NOMO-1 (cell line): Measurements from ENCODE around the gene GUCA2A.

ENCODE experiments used
- DNase-seq, 2 experiments: peaks; one replicate each; lab custom pipeline; 2025; ENCODE audit not compliant: unreplicated experiment in 2 of 2; lab: John Stamatoyannopoulos, UW

The GUCA2A gene

DNA sequence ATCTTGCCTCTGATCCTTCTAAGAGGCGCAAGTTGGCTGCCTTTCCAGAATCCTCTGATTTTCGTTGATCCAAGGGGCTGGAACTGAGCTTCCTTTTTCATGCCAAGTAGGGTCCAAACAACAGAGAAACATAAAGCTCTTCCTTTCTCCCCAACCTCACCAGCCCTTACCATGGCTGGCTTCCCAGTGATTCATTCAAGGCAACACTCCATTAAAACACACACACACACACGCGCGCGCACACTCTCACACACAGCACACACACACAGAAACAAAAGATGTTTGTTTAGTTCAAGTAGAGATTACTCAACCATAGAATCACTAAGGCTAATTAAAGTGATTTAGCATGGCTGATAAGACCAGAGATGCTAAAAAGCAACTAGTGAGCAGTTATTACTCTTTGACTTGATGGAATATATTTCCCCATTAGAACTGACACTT, 13.0 kb upstream of the GUCA2A start:
- no peak for DNase-seq

GRCh38 chr1:42176902-42177519, 12.5 kb upstream of the GUCA2A start:
- DNase-seq, result peak in 1 of 2 experiments; percentile 22

DNA sequence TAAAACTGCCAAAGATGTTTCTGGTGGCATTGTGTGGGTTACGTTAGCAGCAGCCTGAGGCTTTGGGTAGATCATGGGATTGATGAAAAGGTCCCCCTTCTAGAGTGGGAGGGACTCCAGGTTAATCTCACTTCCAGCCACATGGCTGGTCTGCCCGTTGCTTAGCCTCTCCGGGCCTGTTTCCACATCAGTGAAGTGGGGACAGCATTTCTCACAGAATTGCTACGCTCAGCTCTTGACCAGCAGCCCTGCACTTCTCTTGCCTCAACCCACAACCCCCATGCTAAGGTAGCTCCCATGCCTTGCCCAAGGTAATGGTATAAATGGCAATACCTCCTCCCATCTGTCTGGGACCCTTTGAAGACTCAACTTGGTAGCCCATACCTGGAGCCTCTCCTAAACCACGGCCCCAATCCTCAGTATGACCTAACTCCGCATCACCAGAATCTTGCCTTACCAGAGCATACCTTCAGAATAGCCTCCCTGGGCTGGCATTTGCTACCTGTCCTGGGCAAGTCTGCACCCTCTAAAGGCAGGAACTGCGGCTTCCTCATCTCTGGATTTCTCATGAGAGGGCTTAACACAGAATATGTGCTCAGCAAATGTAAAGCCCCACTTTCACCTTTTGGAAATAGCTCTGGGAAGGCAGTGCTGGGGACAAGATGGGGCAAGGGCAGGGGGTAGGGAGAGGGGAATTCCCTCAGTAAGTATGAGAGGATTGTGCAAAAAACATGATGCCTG, 10.9 kb upstream of the GUCA2A start:
- DNase-seq, result no peak

- no peak for DNase-seq
Observed at GRCh38 chr1:42173961-42174735, 9.6 kb upstream of the GUCA2A start.

- DNase-seq, result peak; percentile 30 to 54
Observed at GRCh38 chr1:42173155-42173933, 8.8 kb upstream of the GUCA2A start.

GRCh38 chr1:42172381-42173133, 8.0 kb upstream of the GUCA2A start:
- no peak for DNase-seq

DNA sequence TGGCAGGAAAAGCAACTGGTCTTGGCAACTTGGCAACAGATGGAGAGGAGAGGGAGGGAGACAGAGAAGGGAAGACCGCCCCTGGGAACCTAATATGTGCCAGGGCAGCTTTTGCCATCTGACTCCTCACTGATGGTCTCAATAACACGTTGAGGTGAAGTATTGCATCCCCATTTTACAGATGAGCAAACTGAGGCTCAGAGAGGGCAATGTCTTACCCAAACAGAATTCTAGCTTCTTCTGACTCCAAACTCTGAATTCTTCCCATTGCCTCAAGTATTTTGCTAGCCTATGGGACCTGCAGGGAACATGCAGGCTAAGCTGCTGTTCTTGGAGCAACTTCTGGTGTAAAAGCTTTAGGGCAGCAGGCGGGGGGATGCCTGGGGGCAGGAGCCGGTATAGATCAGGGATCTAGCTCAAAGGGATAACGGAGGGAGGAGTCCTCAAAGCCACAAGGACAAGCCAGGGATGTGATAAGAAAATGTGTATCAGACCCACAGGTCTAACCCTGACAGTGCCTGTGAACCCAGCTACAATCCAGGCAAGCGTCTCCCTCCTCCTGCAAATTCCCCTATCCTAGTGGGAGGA, 7.2 kb upstream of the GUCA2A start:
- no peak for DNase-seq

DNA sequence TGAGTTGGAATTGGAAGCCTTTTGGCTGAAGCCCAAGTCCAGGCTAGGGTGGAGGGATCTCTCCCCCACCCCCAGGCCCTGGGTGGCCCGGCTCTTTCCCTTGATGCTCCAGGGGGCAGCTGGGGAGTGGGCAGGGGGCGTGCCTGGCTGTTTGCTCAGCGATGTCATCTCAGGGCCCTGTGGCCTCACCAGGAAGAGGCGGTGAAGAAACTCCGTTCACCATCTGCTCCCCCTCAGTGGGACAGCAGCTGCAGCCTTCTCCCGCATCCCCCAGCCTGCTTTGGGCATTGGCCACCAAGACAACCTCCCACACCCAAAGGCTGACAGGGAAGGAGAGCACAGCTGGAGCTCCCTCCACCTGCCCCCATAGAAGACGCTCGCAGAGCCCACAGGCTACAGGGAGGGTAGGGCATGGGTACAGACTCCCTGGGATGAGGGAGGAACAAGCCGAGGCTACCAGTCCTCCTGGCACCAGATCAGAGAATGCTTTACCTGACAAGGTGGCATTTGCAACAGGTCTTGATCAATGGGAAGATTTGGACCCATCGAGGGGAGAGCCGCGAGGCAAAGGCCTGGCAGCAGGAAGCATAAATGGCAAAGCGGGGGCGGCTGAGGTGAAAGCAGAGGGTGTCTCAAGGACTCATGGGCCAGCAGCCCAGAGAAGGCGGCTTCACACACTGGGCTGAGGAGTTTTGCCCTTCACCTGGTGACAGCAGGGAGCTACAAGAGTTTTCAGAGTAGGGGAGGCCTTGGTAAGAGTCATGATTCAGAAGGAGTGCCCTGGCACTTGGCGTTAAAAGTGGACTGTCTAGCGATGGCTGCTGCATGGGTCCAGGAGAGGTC, 6.5 kb upstream of the GUCA2A start:
- DNase-seq, result no peak

DNA sequence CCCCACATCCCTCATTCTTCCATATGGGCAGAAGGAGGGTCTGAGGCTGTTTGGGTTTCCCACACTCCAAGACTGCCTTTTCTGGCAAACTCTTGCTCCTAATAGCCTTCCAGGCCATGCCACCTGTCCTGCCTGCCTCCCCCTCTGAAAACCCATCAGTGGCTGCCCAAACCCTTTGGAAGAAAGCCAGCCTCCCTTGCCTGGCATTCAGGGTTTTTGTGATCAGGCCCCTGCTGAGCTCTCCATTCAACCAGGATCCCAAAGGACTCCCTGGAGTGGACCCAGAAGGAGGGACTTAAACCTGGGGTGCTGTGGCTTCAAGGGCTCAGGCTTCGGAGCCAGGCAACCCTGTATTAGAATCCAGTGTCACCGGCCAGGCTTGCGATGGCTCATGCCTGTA, 4.2 kb upstream of the GUCA2A start:
- no peak for DNase-seq

DNA sequence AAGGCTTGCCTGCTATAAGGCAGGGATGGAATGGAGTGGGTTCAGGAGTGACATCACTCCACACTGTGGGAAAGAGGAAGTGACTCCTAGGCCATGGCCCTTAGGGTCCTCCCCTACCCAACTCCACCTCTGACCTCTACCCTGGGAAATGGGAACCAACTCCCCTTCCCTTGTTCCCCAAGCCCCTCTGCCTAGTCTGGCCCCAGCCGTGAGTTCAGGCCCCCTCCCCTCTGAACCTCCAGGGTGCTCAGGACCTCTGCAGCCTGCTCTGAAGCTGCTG, 3.8 kb upstream of the GUCA2A start:
- DNase-seq, result peak in 1 of 2 experiments; percentile 22

- DNase-seq, result no peak
Observed at GRCh38 chr1:42167611-42168390, 3.3 kb upstream of the GUCA2A start.

- no peak for DNase-seq
Observed at GRCh38 chr1:42165511-42166210, 1.1 kb upstream of the GUCA2A start.

DNA sequence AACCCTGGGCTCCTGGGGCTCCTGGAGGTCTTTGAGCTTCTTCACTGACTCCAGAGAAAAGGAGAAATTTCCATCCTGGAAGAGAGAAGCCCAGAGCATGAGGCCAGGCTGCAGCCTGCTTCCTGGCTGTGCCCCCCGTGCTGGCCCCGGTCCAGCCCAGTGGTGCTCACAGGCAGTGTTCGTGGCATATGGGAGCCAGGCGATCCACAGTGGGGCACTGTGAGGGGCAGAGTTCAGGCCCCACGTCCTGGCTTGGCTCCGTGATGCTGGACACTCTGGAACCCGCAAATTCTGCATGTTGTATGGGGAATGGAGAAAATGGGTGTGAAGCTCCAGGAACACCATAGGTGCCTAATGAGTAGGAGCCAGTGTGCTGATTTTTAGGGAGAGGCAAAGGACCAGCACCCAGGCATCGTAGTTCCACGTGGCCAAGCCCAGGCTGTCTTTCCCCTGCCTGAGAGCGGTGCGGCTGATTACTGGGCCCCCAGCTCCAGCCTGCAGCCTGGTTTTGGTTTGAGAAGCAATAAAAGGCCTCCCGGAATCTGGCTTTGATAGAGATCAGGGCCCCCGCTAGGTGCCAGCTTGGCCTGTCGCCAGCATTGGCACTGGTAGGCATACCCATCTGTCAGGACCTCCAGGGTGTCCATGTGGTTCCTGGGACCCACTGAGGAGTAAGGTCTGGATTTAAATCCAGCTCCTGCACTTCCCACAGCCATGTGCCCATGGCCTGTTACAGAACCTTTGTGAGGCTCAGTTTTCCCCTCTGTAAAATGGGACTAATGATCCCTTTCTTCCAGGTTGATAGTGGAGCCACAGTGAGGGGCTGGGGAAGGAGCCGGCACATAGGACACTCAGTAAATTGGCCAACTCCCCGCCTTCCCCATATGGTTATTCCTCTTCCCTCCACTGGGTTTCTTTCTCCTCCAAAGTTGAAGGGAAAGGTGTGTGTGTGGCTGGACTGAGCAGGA, 725 bp downstream of the GUCA2A start:
- no peak for DNase-seq

GRCh38 chr1:42163114-42163513, 1.4 kb downstream of the GUCA2A start:
- DNase-seq, result no peak

DNA sequence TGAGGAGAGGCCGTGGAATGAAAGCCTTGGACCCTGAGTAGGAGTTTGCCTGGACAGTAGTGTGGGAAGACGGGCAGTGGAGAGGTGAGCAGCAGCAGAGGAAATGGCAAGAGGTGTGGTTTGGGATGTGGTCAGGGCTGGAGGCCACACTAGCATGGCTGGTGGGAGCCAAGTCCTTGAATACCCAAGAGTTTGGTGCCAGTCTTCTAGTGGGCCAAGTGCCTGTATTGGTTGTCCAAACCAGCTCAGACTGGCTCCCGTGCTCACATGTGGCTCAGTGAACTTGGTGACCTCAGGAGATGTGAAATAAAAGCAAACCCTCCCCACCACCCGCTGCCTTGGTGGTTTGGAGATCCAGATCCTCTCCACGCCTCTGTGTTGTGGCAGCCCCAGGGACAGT, 2.4 kb downstream of the GUCA2A start:
- no peak for DNase-seq

DNA sequence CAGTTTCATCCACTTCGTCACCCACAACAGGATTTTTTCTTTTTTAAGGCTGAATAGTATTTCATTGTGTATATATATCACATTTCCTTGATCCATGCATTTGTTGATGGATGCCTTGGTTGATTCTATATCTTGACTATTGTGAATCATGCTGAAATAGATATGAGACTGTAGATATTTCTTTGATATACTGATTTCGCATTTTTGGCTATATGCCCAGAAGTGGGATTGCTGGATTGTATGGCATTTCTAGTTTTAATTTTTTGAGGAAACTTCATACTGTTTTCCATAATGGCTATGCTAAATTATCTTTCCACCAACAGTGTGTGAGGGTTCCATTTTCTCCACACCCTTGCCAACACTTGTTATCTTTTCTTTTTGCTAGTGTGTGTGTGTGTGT, 6.4 kb downstream of the GUCA2A start:
- no peak for DNase-seq

GRCh38 chr1:42157667-42158066, 6.9 kb downstream of the GUCA2A start:
- DNase-seq, result no peak
